GM21360 (cell line): Measurements from ENCODE around the gene HIP1.
"Not testable (repeated sequence)": the region's sequence is repeated elsewhere in the genome, so short reads cannot be mapped to it uniquely, and the experiment has no call there.

ENCODE experiments used
- ATAC-seq: cut with Tn5 transposase; IDR thresholded peaks from one replicate; pipeline ENCODE4 v1.9.1; 2021; ENCODE audit warnings: mild to moderate bottlenecking, moderate library complexity; ENCODE audit not compliant: unreplicated experiment

Gene HIP1

GRCh38 chr7:75583255-75583654, 155.5 kb downstream of the HIP1 start:
- no peak for ATAC-seq

GRCh38 chr7:75579899-75580298, 158.8 kb downstream of the HIP1 start:
- ATAC-seq = no peak

- no peak for ATAC-seq
Observed at GRCh38 chr7:75578081-75578480, 160.7 kb downstream of the HIP1 start.

GRCh38 chr7:75575488-75576121, 163.1 kb downstream of the HIP1 start:
- ATAC-seq = no peak

GRCh38 chr7:75573477-75574019, 165.2 kb downstream of the HIP1 start:
- no peak for ATAC-seq

- no peak for ATAC-seq
Observed at GRCh38 chr7:75572814-75573213, 165.9 kb downstream of the HIP1 start.

GRCh38 chr7:75572396-75572795, 166.3 kb downstream of the HIP1 start:
- ATAC-seq = no peak

GRCh38 chr7:75571209-75571608, 167.5 kb downstream of the HIP1 start:
- ATAC-seq = no peak

GRCh38 chr7:75569629-75570282, 169.0 kb downstream of the HIP1 start:
- ATAC-seq = not testable (repeated sequence)

GRCh38 chr7:75567948-75568595, 170.7 kb downstream of the HIP1 start:
- ATAC-seq = no peak

GRCh38 chr7:75565132-75565837, 173.5 kb downstream of the HIP1 start:
- ATAC-seq = no peak

GRCh38 chr7:75563171-75563570, 175.6 kb downstream of the HIP1 start:
- ATAC-seq = no peak

GRCh38 chr7:75559976-75560365, 178.8 kb downstream of the HIP1 start:
- ATAC-seq = no peak

GRCh38 chr7:75559355-75559975, 179.3 kb downstream of the HIP1 start:
- no peak for ATAC-seq

- not testable (repeated sequence) for ATAC-seq
Observed at GRCh38 chr7:75556835-75557234, 181.9 kb downstream of the HIP1 start.

GRCh38 chr7:75555736-75556135, 183.0 kb downstream of the HIP1 start:
- ATAC-seq = no peak

GRCh38 chr7:75546237-75547015, 192.3 kb downstream of the HIP1 start:
- ATAC-seq = no peak

- ATAC-seq = no peak
Observed at GRCh38 chr7:75537731-75538130, 201.0 kb downstream of the HIP1 start.

- no peak for ATAC-seq
Observed at GRCh38 chr7:75536940-75537538, 201.7 kb downstream of the HIP1 start.

GRCh38 chr7:75536491-75536890, 202.2 kb downstream of the HIP1 start:
- ATAC-seq = no peak
